Lower leg skin (tissue), 4 donors: ENCODE data around the gene ZBTB38. TPM values are rescaled to one million over a fixed set of nuclear protein-coding genes. Genes with fewer than 3 reads are reported as not detected.

Experiments used
- DNase-seq, 2 donors: peaks; one replicate each; pipeline ENCODE4 v3.0.0-alpha.2; 2019; ENCODE audit warnings: low spot score in 2 of 2
- H3K4me3 ChIP-seq: fragments of 200-600 bp; sonication (generic); 2 replicates; pipeline ENCODE4 v1.5.1; 2017; ENCODE audit warnings: mild to moderate bottlenecking, low read depth; ENCODE audit not compliant: poor library complexity, severe bottlenecking
- CTCF ChIP-seq, 3 donors: fragments of 450-650 bp; IDR thresholded peaks; one replicate each; pipeline ENCODE4 v1.5.1; 2016; ENCODE audit warnings: antibody characterized with exemption in 3 of 3, mild to moderate bottlenecking in 3 of 3, moderate library complexity in 2 of 3
- POLR2A ChIP-seq, 2 donors: fragments of 450-650 bp; IDR thresholded peaks; one replicate each; pipeline ENCODE4 v1.6.1; 2016 to 2017; ENCODE audit warnings: antibody characterized with exemption in 2 of 2, mild to moderate bottlenecking in 1 of 2, moderate library complexity in 1 of 2
- WGBS, 2 donors: methylation state at CpG; one replicate each; pipeline ENCODE4 v1.1.5; 2018; 5-methylcytosine and 5-hydroxymethylcytosine counted together
- intact Hi-C: fragments of 100-400 bp; cut with DNase I; formaldehyde crosslinking; loops from one replicate; pipeline ENCODE4 v1.15.0; 2023; ENCODE audit warnings: low total_unique reads
- total RNA-seq, 4 donors: library from RNA; depleted of rRNA; stranded (reverse); fragments of >200 nt; gene quantifications; one replicate each; pipeline ENCODE4 v1.1.0, GENCODE V29; 2016

ZBTB38 gene
- total RNA-seq, 4 donors from 2014 or later = 46.8 to 104 (median 72.6) TPM

- no peak for TF ChIP-seq CTCF (IDR thresholded peaks at IDR 0.05)
- no peak for TF ChIP-seq POLR2A (IDR thresholded peaks at IDR 0.05)
- 91 to 93% methylated on average over 5 of the region's 5 CpGs for WGBS, 2 donors
- no peak overlapping the region for H3K4me3 ChIP-seq
- DNase-seq = no peak
- intact Hi-C loops = no loop called here
Observed at GRCh38 chr3:141390747-141391146, 22.4 kb downstream of the ZBTB38 start.

- 89 to 95% methylated on average over 4 of the region's 4 CpGs for WGBS, 2 donors
- intact Hi-C loops = no loop called here
- TF ChIP-seq POLR2A (IDR thresholded peaks at IDR 0.05) = no peak
- no peak for TF ChIP-seq CTCF (IDR thresholded peaks at IDR 0.05)
- DNase-seq = no peak
- no peak overlapping the region for H3K4me3 ChIP-seq
Observed at GRCh38 chr3:141391298-141391990, 23.1 kb downstream of the ZBTB38 start.

- TF ChIP-seq CTCF (IDR thresholded peaks at IDR 0.05) (no peak), POLR2A (IDR thresholded peaks at IDR 0.05) (no peak)
- WGBS, 2 donors = 80 to 89% methylated on average over 4 of the region's 4 CpGs
- intact Hi-C loops = no loop called here
- DNase-seq = no peak
- no peak overlapping the region for H3K4me3 ChIP-seq
Observed at GRCh38 chr3:141391991-141392316, 23.6 kb downstream of the ZBTB38 start.

- DNase-seq = no peak
- H3K4me3 ChIP-seq = no peak overlapping the region
- intact Hi-C loops = no loop called here
- TF ChIP-seq CTCF (IDR thresholded peaks at IDR 0.05) (no peak), POLR2A (IDR thresholded peaks at IDR 0.05) (no peak)
- WGBS, 2 donors = 85 to 93% methylated on average over 5 of the region's 5 CpGs
Observed at GRCh38 chr3:141392416-141392815, 24.1 kb downstream of the ZBTB38 start.

- 58% methylated on average over 6 of the region's 6 CpGs for WGBS, 2 donors
- TF ChIP-seq CTCF (IDR thresholded peaks at IDR 0.05) (no peak), POLR2A (IDR thresholded peaks at IDR 0.05) (no peak)
- no peak overlapping the region for H3K4me3 ChIP-seq
- no peak for DNase-seq
- intact Hi-C loops = no loop called here
Observed at GRCh38 chr3:141392897-141393734, 24.8 kb downstream of the ZBTB38 start.
